Measurements from ENCODE around the gene ATXN10.

Gene ATXN10

GRCh38 chr22:45866646-45867117 is 195.0 kb downstream of the ATXN10 start:
- DNase-seq, result no peak

DNA sequence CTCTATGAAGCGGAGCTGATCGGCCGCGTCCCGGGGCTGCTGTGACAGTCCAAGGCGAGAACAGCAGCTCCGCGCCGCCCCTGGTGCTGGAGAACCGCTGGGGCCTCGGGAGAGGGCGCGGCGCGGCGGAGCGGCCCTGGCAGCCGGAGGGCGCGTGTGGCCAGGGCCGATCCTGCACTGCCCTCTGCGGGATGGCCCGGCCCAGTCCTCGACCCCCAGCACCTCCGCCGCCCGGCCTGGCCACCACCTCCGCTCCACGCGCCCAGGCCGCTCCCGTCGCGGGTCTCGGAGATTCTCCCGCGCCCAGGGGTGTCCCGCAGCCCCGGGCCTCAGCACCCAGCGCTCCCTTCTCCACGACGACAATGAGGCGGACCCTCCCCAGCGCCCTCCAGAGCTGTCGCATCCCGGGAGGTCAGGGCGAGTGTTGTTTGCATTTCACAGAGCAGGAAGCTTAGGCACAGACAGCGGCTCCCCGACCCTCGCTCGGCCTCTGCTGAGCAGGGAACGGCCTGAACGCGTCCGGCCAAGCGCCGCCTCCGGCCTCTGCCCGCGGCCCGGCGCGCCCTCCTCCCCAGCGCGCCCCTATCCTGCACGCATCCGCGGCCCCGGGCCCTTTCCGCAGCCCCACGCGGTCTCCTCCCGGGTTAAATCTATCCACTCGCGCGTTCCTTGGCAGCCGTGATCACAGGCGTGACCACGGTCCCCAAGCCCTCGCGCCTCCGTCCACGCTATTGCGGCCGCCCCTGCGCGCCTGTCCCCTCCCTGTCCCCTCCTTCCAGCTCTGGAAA is 195.7 kb downstream of the ATXN10 start:
- no peak for DNase-seq

DNA sequence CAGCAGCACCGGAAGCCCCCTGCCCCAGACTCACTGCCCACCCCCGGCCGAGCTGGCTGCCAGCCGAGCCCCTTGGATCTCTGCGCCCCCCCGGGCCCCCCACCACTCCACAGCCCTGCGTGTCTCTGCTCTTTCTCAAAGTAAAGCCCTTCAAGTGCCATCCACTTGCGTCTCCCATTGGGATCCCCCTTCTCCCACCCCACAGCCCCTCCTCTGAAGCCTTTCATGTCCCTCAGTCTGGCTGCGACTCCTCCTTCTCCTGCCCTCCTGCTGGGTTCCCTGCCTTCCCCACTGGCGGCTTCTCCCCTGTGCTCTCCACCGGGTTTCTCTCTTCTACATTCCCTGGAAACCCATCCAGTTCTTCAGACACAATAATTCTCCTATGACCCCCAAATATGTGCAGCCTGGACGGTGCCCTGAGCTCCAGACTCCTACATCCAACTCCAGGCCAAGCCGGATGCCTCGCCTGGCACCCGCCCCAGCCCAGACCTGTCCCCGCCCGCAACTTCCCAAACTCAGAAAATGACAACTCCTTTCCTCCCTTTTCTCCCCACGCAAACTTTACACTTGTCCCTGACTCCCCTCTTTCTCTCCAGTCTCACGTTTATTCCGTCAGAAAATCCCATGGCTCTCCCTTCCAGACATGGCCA is 196.4 kb downstream of the ATXN10 start:
- DNase-seq, result no peak

- no peak for DNase-seq
These were observed 197.1 kb downstream of the ATXN10 start for GRCh38 chr22:45868571-45869339.

GRCh38 chr22:45869340-45869847 is 197.8 kb downstream of the ATXN10 start:
- no peak for DNase-seq

DNA sequence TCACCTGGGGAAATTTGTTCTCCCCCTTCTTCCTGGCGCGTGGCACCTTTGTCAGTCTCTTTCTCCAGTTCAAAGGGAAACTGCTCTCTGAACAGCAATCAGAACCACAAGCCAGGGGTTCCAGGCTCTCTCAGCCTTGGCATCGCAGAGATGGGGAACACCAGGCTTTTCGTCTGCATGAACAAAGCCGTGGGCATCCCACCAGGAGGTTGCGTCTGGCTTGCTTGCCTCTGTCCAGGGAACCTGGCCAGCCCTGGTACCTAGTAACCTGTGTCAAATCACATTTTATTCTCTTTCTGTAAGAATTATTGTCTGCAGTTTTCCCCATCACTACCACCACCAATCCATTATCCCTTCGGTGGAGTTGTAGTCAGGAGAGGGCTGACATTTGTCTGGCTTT is 198.4 kb downstream of the ATXN10 start:
- DNase-seq, result no peak

DNA sequence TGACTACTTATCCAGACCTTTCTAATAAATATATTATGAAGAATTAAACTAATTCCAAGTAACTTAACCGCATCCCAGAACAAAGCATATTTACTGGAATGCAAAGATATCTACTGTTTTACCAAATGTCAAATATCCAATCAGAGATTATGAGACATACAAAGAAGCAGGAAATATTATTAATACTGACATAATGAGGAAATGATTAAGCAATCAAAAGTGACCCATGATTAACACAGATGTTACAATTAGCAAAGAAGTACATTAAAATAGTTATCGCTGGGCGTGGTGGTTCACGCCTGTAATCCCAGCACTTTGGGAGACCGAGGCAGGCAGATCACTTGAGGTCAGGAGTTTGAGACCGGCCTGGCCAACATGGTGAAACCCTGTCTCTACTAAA is 200.1 kb downstream of the ATXN10 start:
- no peak for DNase-seq

GRCh38 chr22:45872659-45873263 is 201.1 kb downstream of the ATXN10 start:
- no peak for DNase-seq

DNA sequence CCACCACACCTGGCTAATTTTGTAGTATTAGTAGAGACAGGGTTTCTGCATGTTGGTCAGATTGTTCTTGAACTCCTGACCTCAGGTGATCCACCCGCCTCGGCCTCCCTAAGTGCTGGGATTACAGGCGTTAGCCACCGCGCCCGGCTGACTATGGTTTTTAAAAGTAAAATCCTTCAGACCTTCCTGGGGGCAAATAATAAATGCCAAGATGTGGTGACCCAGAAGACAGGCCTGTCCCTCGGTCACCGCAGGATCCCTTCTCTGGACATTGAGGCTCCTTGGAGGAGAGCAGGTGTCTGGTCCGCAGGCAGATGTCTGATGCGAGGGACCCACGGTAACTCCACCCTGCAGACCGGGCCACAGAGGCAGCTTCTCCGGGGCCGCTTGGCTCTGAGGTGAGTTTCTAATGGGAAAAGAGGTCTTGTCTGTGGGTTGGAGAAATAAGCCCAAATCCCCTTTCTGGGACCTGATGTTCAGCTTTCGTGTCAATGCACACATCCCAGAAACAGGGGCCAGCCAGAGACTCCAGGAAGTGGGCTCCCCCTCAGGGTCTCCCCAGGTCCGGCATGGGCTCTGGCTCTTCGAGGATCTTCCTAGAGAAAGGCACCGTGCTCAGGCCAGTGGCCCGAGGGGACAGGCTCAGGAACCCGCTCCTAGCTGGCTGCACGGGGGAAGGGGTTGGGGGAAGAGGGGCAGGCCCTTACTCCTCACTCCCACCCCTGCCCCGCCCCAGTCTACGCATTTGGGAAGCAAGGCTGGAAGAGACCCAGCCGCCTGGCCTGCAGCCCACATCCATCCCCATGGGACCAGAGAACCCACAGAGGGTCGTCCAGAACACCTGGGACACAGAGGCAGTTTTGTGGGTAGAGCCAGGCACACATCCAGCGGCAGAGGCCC is 204.8 kb downstream of the ATXN10 start:
- no peak for DNase-seq

DNA sequence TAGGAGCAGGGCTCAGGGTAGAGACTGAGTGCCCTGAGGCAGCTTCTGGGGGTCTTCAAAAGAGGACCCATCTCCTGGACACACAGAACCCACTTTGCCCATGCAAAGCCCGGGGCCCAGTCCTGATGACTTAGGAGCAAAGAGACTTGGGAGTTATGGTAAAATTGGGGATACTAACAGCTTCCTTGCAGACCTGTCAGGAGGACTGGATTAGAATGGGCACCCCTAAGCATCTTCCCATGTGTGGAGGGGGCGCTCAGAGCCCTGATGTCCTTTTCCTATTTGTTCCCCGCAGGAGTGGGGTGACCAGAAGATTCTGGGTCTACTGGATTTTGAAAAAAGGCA is 205.4 kb downstream of the ATXN10 start:
- no peak for DNase-seq

DNA sequence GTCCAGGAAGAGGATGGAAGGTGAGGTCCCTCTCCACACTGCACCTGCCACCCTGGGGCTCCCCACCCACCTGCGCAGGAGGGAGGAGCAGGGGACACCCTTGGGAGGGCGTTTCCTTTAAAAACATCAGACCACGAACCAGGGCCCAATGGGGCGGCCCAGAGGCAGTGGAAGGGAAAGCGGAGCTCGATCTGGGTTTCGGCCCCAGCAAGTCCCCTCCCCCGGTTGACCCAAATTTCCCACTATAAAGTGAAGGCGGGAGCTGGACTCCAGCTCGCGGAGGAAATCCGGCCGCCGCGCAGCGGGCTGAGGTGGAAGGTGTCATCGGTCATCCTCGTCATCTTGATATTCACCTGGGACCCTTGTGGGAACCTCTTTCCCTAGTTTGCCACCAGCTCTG is 206.0 kb downstream of the ATXN10 start:
- DNase-seq, result no peak

GRCh38 chr22:45878051-45878781 is 206.6 kb downstream of the ATXN10 start:
- DNase-seq, result peak; percentile 78

DNA sequence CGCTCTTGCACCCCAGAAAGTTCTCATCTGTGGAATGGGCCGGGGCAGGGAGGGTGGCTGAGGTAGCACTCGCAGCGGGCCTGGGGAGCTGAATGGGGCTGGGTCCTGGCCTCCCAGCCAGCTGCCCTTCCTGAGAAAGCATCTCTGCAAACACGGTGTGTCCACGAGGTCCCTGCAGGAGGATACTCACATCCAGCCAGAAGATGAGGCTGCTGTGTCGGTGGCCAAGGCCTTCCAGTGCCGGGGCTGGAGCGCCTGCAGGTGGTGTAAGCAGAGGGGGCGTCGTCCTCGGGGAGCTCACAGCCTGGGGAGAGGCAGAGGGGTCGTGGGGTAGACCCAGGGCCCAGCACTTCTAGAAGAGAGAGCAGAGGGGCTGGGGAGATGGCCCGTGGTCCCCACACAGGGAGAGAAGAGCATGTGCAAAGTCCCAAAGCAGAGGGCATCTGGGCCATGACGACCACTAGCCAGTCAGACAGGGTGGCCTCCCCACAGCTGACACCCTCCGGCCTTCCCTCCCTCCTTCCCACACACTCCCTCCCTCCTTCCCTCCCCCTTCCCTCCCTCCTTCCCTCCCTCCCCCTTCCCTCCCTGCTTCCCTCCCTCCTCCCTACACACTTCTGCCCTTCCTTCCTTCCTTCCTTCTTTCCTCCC is 207.4 kb downstream of the ATXN10 start:
- peak; percentile 74 for DNase-seq

DNA sequence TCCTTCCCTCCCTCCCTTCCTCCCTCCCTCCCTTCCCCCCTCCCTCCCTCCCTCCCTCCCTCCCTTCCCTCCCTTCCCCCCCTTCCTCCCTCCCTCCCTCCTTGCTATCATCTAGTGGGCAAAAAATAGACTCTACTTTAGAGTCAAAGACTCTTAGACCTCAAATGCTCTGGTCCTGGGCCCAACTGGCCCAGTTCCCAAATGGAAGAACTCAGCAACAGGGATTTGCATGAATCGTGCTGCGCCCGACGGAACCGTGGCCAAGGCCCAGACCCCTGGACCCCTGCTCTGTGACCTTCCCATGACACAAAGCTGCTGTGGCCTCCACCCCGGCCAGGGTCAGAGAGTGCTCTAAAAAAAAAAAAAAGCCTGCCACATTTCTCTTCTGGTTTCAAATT is 207.9 kb downstream of the ATXN10 start:
- DNase-seq, result no peak

GRCh38 chr22:45880091-45880715 is 208.6 kb downstream of the ATXN10 start:
- no peak for DNase-seq

- DNase-seq, result no peak
These were observed 209.3 kb downstream of the ATXN10 start for GRCh38 chr22:45880716-45881523.

DNA sequence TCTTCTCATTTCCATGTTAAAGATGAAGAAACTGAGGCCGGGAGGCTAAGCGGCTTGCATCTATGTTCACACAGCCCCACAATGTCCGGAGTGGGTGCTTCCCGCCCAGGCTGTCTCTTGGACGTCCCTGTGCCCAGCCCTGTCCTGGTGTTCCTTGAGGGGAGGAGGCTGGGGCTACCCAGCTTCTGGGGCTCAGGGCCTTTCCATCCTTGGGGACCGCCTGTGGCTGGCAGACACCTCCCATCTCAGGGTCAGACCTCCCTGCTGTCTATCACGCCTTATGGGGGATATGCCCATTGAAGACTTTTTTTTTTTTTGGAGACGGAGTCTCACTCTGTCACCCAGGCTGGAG is 209.9 kb downstream of the ATXN10 start:
- DNase-seq, result no peak

GRCh38 chr22:45882881-45883810 is 211.5 kb downstream of the ATXN10 start:
- DNase-seq, result no peak

All from NCI-H146 (cell line).